Keratinocyte (primary cell): ENCODE measurements around the gene LOXHD1. TPM values are rescaled to one million over a fixed set of nuclear protein-coding genes. Genes with fewer than 3 reads are reported as not detected.

Experiments
- DNase-seq: peaks from one replicate; pipeline ENCODE4 v3.0.0-alpha.2; 2011; ENCODE audit warnings: low read depth, missing footprints, low spot score
- FAIRE-seq: peaks from 2 replicates; lab custom pipeline; 2011; peaks lifted over from hg19 to GRCh38; lab: Jason Lieb, UNC
- H2AFZ ChIP-seq: 2 replicates; pipeline ENCODE4 v1.6.0; 2012; ENCODE audit warnings: low read length, control low read depth, inconsistent platforms; ENCODE audit not compliant: control insufficient read depth
- H3K27ac ChIP-seq: 2 replicates; pipeline ENCODE4 v1.5.1; 2011; ENCODE audit warnings: low read length; ENCODE audit not compliant: control insufficient read depth, insufficient read depth
- H3K27me3 ChIP-seq: 3 replicates; pipeline ENCODE4 v1.6.0; 2011; ENCODE audit warnings: low read length; ENCODE audit not compliant: control insufficient read depth, insufficient read depth; ENCODE audit errors: extremely low read depth
- H3K36me3 ChIP-seq, 2 experiments: 2 replicates in 1 of 2; 3 replicates in 1 of 2; pipeline ENCODE4 v1.5.1; 2011; ENCODE audit warnings: low read length in 2 of 2, mild to moderate bottlenecking in 1 of 2; ENCODE audit not compliant: control insufficient read depth in 2 of 2, insufficient read depth in 2 of 2; ENCODE audit errors: extremely low read depth in 1 of 2
- H3K4me1 ChIP-seq: 3 replicates; pipeline ENCODE4 v1.5.1; 2011; ENCODE audit warnings: low read length; ENCODE audit not compliant: control insufficient read depth, insufficient read depth; ENCODE audit errors: extremely low read depth
- H3K4me2 ChIP-seq: 3 replicates; pipeline ENCODE4 v1.6.0; 2011; ENCODE audit warnings: low read depth, low read length; ENCODE audit not compliant: control insufficient read depth, insufficient read depth; ENCODE audit errors: extremely low read depth
- H3K4me3 ChIP-seq, 3 experiments: fragments of 200-600 bp in 1 of 3; sonication (generic) in 1 of 3; 2 replicates in 2 of 3; 3 replicates in 1 of 3; pipeline ENCODE4 v1.5.1; 2011 to 2016; ENCODE audit warnings: low read length in 3 of 3, mild to moderate bottlenecking in 3 of 3, control low read depth in 2 of 3, inconsistent platforms in 1 of 3, low read depth in 1 of 3, mixed read lengths in 1 of 3, mixed run types in 1 of 3, moderate library complexity in 1 of 3; ENCODE audit not compliant: control insufficient read depth in 2 of 3, insufficient read depth in 2 of 3; ENCODE audit errors: extremely low read depth in 1 of 3
- H3K79me2 ChIP-seq: 2 replicates; pipeline ENCODE4 v1.6.0; 2012; ENCODE audit warnings: low read length; ENCODE audit not compliant: control insufficient read depth, insufficient read depth
- H3K9ac ChIP-seq: 3 replicates; pipeline ENCODE4 v1.6.0; 2011; ENCODE audit warnings: low read length; ENCODE audit not compliant: control insufficient read depth, insufficient read depth; ENCODE audit errors: extremely low read depth
- H3K9me1 ChIP-seq: 3 replicates; pipeline ENCODE4 v1.6.0; 2011; ENCODE audit warnings: low read length; ENCODE audit not compliant: control insufficient read depth, insufficient read depth; ENCODE audit errors: extremely low read depth
- H3K9me3 ChIP-seq: 2 replicates; pipeline ENCODE4 v1.5.1; 2012; ENCODE audit warnings: low read depth, low read length; ENCODE audit not compliant: control insufficient read depth
- H4K20me1 ChIP-seq: 3 replicates; pipeline ENCODE4 v1.6.0; 2011; ENCODE audit warnings: low read length; ENCODE audit not compliant: control insufficient read depth, insufficient read depth; ENCODE audit errors: extremely low read depth
- CTCF ChIP-seq, 3 experiments: IDR thresholded peaks in 1 of 3; conservative IDR thresholded peaks in 1 of 3; optimal IDR thresholded peaks in 1 of 3; 2 replicates in 2 of 3; 3 replicates in 1 of 3; pipeline versions ENCODE3 to v1.5.1; 2011; ENCODE audit warnings: low read length in 3 of 3, mild to moderate bottlenecking in 3 of 3, moderate library complexity in 2 of 3, control low read depth in 1 of 3, inconsistent platforms in 1 of 3; ENCODE audit not compliant: insufficient read depth in 2 of 3; ENCODE audit errors: extremely low read depth in 1 of 3
- EZH2 ChIP-seq: IDR thresholded peaks from one replicate; pipeline ENCODE4 v1.6.1; 2012; ENCODE audit warnings: inconsistent platforms, mild to moderate bottlenecking, low read length, moderate library complexity
- dilution Hi-C: fragments of 300-500 bp; cut with MboI; formaldehyde crosslinking; loops from one replicate; pipeline ENCODE4 v1.7.0; 2020; ENCODE audit warnings: low sequenced_read_pairs; ENCODE audit not compliant: extremely low pct_ligation_motif_present
- polyA plus RNA-seq, 5 experiments: library from polyadenylated mRNA; depleted of rRNA in 3 of 5; stranded (reverse) in 3 of 5; stranded (forward) in 1 of 5; unstranded in 1 of 5; fragments of >200 nt; gene quantifications; 1 replicate in 1 of 5; 2 replicates in 3 of 5; 3 replicates in 1 of 5; pipeline versions ENCODE4 v1.2.1 to v1.2.3, GENCODE V29; 2011 to 2012; ENCODE audit warnings: missing spikeins in 2 of 5, low read depth in 1 of 5, low replicate concordance in 1 of 5

LOXHD1 gene
- polyA plus RNA-seq, 1 donor (not counting 4 experiments of a cell fraction or from before 2014, with no cell fraction given): not detected

- H3K36me3 ChIP-seq: no peaks in the 10 kb centered on the region
- peaks cover 5% of the 10 kb centered on the region for H3K4me1 ChIP-seq
- H2AFZ ChIP-seq: no peak overlapping the region
- no peaks in the 10 kb centered on the region for H3K79me2 ChIP-seq
- no peak overlapping the region for H3K4me3 ChIP-seq
- no peak for FAIRE-seq
- H3K9ac ChIP-seq: no peak overlapping the region
- dilution Hi-C loops: no loop called here
- no peaks in the 10 kb centered on the region for H3K9me3 ChIP-seq
- no peak overlapping the region for H3K27ac ChIP-seq
- peaks cover 5% of the 10 kb centered on the region for H3K27me3 ChIP-seq
- no peak for DNase-seq
- no peak overlapping the region for H3K4me2 ChIP-seq
- TF ChIP-seq CTCF (optimal IDR thresholded peaks at IDR 0.05 in 1 of 3, IDR thresholded peaks at IDR 0.05 in 1 of 3, conservative IDR thresholded peaks at IDR 0.05 in 1 of 3; ENCODE audit: extremely low read depth in 1 of 3, insufficient read depth in 2 of 3, low read length in 3 of 3): no peak
- TF ChIP-seq EZH2: no peak
- H4K20me1 ChIP-seq: no peaks in the 10 kb centered on the region
- no peaks in the 10 kb centered on the region for H3K9me1 ChIP-seq
Measured at GRCh38 chr18:46660957-46661749, 4.1 kb upstream of the LOXHD1 start.

GRCh38 chr18:46659484-46659883 lies 2.5 kb upstream of the LOXHD1 start:
- H3K9me1 ChIP-seq: no peaks in the 10 kb centered on the region
- no peak overlapping the region for H3K9ac ChIP-seq
- DNase-seq (no peak), FAIRE-seq (no peak)
- TF ChIP-seq EZH2 (no peak), CTCF (optimal IDR thresholded peaks at IDR 0.05 in 1 of 3, IDR thresholded peaks at IDR 0.05 in 1 of 3, conservative IDR thresholded peaks at IDR 0.05 in 1 of 3; ENCODE audit: extremely low read depth in 1 of 3, insufficient read depth in 2 of 3, low read length in 3 of 3) (no peak)
- H3K9me3 ChIP-seq: no peaks in the 10 kb centered on the region
- no peak overlapping the region for H3K4me2 ChIP-seq
- peaks cover 5% of the 10 kb centered on the region for H3K4me1 ChIP-seq
- dilution Hi-C loops: no loop called here
- H4K20me1 ChIP-seq: no peaks in the 10 kb centered on the region
- no peaks in the 10 kb centered on the region for H3K36me3 ChIP-seq
- H3K27me3 ChIP-seq: peaks cover 5% of the 10 kb centered on the region
- H3K4me3 ChIP-seq: no peak overlapping the region
- no peaks in the 10 kb centered on the region for H3K79me2 ChIP-seq
- H3K27ac ChIP-seq: no peak overlapping the region
- no peak overlapping the region for H2AFZ ChIP-seq
